HL-60 (cell line): ENCODE data around the gene ELOB.

ENCODE experiments used
- DNase-seq, 2 experiments: peaks; one replicate each; pipeline ENCODE4 v3.0.0-alpha.2; 2010 to 2020; ENCODE audit warnings: low read depth in 1 of 2, low spot score in 1 of 2
- H3K27ac ChIP-seq: fragments of 250-450 bp; sonication (Bioruptor Pico); replicated peaks from 2 replicates; pipeline ENCODE4 v1.5.1; 2020; ENCODE audit warnings: mild to moderate bottlenecking, moderate library complexity
- H3K27me3 ChIP-seq: fragments of 250-450 bp; sonication (Bioruptor Pico); 2 replicates; pipeline ENCODE4 v1.5.1; 2021; ENCODE audit warnings: mild to moderate bottlenecking, moderate library complexity; ENCODE audit not compliant: insufficient read depth, poor library complexity, severe bottlenecking
- H3K4me3 ChIP-seq: replicated peaks from 2 replicates; pipeline ENCODE4 v1.5.1; 2011; ENCODE audit warnings: mild to moderate bottlenecking, control low read depth, low read length; ENCODE audit not compliant: insufficient read depth
- CTCF ChIP-seq: IDR thresholded peaks from one replicate; pipeline ENCODE4 v1.5.1; 2011; ENCODE audit warnings: low read length, control low read depth, inconsistent platforms; ENCODE audit not compliant: insufficient read depth
- GABPA ChIP-seq: IDR thresholded peaks from 2 replicates; pipeline ENCODE4 v1.6.1; 2012; ENCODE audit warnings: low read depth
- POLR2AphosphoS5 ChIP-seq: IDR thresholded peaks from 2 replicates; pipeline ENCODE4 v1.6.1; 2012; ENCODE audit warnings: low read depth
- REST ChIP-seq: IDR thresholded peaks from 2 replicates; pipeline ENCODE4 v1.6.1; 2012; ENCODE audit warnings: low read depth; ENCODE audit not compliant: insufficient replicate concordance
- SPI1 ChIP-seq: IDR thresholded peaks from 2 replicates; pipeline ENCODE4 v1.6.1; 2012; ENCODE audit warnings: low read depth, mild to moderate bottlenecking, borderline replicate concordance

Gene ELOB

GRCh38 chr16:2819939-2820835 is 43.1 kb upstream of the ELOB start:
- Histone ChIP-seq H3K27me3 (no peaks in the 10 kb centered on the region), H3K4me3 (no peak overlapping the region), H3K27ac (no peak overlapping the region)
- no peak for DNase-seq
- TF ChIP-seq GABPA (no peak), SPI1 (no peak), CTCF (no peak), POLR2AphosphoS5 (no peak), REST (no peak)

- no peak overlapping the region for H3K27ac ChIP-seq
- DNase-seq, result no peak
- H3K27me3 ChIP-seq, result no peaks in the 10 kb centered on the region
- TF ChIP-seq CTCF, result no peak
- TF ChIP-seq REST, result no peak
- TF ChIP-seq SPI1, result no peak
- no peak overlapping the region for H3K4me3 ChIP-seq
Measured at GRCh38 chr16:2819179-2819938, 42.3 kb upstream of the ELOB start.

GRCh38 chr16:2818272-2818876 is 41.3 kb upstream of the ELOB start:
- Histone ChIP-seq H3K27ac (no peak overlapping the region), H3K27me3 (no peaks in the 10 kb centered on the region), H3K4me3 (no peak overlapping the region)
- TF ChIP-seq POLR2AphosphoS5 (no peak), REST (no peak), GABPA (no peak), SPI1 (no peak), CTCF (no peak)
- no peak for DNase-seq
